ENCODE results near the gene ZNF213.
A peak's percentile ranks its signal among the peaks of the same experiment; 100 is the strongest.

Gene ZNF213, protein sequence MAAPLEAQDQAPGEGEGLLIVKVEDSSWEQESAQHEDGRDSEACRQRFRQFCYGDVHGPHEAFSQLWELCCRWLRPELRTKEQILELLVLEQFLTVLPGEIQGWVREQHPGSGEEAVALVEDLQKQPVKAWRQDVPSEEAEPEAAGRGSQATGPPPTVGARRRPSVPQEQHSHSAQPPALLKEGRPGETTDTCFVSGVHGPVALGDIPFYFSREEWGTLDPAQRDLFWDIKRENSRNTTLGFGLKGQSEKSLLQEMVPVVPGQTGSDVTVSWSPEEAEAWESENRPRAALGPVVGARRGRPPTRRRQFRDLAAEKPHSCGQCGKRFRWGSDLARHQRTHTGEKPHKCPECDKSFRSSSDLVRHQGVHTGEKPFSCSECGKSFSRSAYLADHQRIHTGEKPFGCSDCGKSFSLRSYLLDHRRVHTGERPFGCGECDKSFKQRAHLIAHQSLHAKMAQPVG

DNA sequence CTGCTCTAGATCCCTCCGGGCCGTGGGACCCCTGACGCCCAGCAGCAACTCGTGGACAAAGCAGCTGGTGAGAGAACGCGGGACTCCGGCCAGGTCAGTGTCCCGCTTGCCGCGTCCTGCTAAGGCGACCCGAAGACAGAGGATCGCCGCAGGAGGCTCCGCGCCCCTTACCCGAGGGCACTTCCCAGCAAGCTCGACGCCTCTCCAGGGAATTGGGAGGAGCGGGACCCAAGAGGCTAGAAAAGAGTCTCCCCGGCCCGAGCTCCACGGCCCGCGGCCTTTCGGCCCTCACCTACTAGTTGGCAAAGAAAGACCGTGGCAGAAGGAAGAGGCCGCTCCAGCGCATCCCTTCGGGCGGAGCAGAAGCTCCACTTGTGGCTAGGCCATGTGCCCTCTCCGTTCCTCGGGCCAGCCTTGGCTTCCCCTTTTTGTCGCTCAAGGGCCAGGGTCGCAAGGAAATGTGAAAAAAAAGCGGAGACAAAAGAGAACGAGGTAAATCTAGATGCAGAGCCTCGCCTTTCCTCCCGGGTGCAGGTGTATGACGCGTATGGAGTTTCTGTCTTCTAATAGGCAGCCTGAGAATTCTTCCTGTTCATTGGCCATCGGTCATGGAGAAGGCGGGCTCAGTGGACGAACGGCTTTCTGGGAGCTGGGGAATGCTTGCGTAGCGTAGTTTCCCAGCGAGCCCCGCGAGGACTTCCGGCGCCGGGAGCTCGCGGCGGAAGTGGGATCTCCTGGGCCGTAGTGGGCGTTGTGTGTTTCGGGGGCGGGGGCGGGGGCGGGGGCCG, at the start of gene ZNF213:
TSS of gene ZNF213 (plus strand) at position 692 of the 788 bp plus-strand sequence. CDS start 2,252 bp downstream, outside the sequence.
- DNase-seq: peak; percentile 92

- no peak for DNase-seq
Measured at GRCh38 chr16:3085868-3086595, 48.8 kb upstream of the ZNF213 start.

GRCh38 chr16:3086596-3087242, 48.1 kb upstream of the ZNF213 start:
- DNase-seq: peak; percentile 40

GRCh38 chr16:3087243-3088235, 47.3 kb upstream of the ZNF213 start:
- no peak for DNase-seq

DNA sequence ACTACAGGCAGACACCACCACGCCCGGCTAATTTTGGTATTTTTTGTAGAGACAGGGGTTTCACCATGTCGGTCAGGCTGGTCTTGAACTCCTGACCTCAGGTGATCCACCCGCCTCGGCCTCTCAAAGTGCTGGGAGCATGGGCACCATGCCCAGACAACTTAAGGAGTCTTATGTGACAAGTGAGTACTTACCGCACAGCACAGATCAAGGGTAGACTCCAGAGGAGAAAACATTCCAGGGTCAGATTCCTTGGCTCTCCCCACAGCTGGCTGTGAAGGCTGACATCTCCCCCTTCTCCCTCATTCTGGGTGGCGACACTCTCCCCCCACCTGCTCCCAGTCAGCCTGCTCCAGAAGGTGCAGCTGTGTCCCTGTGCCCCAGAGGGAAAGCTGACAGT, 46.4 kb upstream of the ZNF213 start:
- no peak for DNase-seq

GRCh38 chr16:3088925-3089716, 45.7 kb upstream of the ZNF213 start:
- DNase-seq: no peak

- no peak for DNase-seq
Measured at GRCh38 chr16:3089717-3090592, 44.9 kb upstream of the ZNF213 start.

- DNase-seq: no peak
Measured at GRCh38 chr16:3091551-3091950, 43.3 kb upstream of the ZNF213 start.

DNA sequence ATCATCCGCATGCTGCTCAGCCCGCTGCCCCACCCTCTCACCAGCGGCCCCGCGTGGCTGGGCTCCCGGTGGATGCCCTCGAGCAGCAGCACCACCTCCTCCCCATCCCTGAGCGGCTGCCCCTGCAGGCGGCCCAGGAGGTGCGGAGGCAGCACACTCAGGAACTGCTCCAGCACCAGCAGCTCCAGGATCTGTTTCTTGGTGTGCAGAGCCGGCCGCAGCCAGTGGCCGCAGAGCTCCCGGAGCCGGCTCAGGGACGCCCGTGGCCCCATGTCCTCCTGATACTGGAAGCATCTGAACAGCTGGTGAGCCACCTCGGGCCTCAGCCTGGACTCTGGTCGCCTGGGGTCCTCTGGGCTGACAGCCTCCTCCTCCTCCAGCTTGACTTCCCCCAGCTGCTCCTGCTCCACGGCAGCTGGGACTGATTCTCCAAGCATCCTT, 42.3 kb upstream of the ZNF213 start:
- DNase-seq: no peak

DNA sequence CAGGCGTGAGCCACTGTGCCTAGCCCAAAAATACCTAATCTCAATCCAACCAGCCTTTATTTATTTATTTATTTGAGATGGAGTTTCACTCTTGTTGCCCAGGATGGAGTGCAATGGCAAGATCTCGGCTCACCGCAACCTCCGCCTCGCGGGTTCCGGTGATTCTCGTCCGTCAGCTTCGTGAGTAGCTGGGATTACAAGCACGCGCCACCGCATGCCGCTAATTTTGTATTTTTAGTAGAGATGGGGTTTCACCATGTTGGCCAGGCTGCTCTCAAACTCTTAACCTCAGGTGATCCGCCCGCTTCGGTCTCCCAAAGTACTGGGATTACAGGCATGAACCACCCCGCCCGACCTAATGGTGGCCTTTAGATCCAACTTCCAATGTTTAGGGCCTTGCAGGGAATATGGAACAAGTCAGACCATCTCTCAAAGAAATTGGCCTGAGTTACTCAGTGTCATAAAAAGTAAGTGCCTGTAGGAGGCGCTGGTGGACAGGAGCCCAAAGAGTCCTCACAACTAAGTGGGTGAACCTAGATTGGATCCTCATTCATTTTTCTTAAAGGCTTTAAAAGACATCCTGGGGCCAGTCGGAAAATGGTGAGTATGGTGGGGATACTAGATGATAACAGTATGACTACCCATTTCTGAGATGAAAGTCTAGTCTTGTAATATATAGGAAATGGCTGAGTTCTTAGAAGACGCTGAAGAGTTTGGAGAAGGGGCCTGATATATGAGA, 40.4 kb upstream of the ZNF213 start:
- DNase-seq: peak; percentile 48

- DNase-seq: peak; percentile 46
Measured at GRCh38 chr16:3095869-3096268, 39.0 kb upstream of the ZNF213 start.

DNA sequence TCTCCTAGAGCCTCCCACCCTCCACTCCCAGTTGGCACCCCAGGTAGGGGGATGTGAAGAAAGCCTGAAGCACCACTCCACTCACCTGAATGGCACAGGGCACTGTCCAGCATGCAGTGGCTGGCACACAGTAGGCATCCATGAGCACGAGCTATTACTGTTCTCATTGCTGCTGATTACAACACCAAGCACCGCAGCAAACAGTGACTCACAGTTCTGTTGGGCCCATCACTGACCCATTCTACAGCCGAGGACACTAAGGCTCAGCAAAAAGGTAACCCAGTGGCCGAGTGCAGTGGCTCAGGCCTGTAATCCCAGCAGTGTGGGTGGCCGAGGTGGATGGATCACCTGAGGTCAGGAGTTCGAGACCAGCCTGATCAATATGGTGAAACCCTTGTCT, 38.5 kb upstream of the ZNF213 start:
- no peak for DNase-seq

DNA sequence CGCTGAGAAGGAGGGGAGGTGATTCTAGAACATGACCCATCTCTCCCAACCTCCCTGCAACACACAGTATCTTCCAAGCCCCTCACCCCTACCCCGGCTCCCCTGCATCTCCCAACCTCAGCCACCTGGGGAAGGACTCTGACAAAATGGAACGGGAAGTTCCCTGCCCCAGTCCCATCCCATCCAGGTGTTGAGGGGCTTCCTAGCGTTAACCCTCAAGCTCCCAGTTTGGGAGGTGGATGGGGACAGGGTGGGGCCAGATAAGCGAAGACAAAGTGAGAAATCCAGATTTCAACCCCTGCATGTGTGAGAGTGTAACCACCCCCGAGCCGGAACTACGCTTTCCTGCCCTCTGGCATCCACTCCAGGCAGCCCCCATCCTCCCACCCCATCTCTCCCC, 37.6 kb upstream of the ZNF213 start:
- DNase-seq: no peak

GRCh38 chr16:3098459-3099394, 36.1 kb upstream of the ZNF213 start, which contains the start of gene ZSCAN10:
ZSCAN10 (minus strand) TSS chr16:3099294; CDS start chr16:3092937, 6,357 bp downstream.
- no peak for DNase-seq

DNA sequence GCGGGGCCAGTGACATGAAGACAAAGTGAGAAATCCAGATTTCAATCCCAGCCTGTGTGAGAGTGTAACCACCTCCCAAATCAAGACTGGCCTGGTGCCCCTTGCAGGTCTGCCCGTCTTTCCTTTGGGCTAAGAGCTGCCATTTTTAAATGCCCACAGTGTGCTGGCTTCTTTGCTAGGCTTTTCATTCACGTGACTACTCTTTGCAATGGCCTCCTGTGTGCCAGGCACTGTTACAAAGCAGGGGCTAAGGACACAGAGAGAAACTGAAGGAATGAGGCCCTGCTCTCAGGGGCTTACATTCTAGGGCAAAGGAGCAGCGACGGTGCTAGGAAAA, 35.5 kb upstream of the ZNF213 start:
- no peak for DNase-seq

GRCh38 chr16:3099732-3100499, 34.9 kb upstream of the ZNF213 start:
- DNase-seq: peak; percentile 91
